GM15510 (cell line): ENCODE measurements around the gene CNN1.

Experiments
- POLR2A ChIP-seq: IDR thresholded peaks from 3 replicates; pipeline ENCODE4 v1.6.1; 2011; ENCODE audit warnings: borderline replicate concordance; ENCODE audit not compliant: insufficient read length; ENCODE audit errors: extremely low read depth

CNN1 gene

DNA sequence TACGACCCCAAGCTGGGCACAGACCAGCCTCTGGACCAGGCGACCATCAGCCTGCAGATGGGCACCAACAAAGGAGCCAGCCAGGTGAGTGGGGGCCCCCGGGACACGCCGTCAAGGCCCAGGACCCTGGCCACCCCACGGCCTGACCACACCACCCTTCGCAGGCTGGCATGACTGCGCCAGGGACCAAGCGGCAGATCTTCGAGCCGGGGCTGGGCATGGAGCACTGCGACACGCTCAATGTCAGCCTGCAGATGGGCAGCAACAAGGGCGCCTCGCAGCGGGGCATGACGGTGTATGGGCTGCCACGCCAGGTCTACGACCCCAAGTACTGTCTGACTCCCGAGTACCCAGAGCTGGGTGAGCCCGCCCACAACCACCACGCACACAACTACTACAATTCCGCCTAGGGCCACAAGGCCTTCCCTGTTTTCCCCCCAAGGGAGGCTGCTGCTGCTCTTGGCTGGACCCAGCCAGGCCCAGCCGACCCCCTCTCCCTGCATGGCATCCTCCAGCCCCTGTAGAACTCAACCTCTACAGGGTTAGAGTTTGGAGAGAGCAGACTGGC, 10.8 kb downstream of the CNN1 start:
- no peak for TF ChIP-seq POLR2A

DNA sequence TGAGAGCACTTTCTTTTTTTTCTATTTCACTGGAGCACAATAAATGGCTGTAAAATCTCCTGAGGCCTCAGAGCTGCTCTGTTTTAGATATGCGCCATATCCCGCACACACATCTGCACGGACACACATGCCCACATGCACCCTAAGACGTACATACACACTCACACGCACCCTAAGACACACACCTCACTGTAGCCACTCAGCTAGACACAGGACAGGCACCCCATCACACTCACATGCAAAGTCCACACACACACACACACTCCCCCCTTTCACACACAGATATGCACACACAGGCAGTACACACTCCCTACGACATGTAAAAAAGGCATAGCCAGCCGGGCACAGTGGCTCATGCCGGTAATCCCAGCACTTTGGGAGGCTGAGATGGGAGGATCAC, 11.6 kb downstream of the CNN1 start:
- TF ChIP-seq POLR2A, result no peak

DNA sequence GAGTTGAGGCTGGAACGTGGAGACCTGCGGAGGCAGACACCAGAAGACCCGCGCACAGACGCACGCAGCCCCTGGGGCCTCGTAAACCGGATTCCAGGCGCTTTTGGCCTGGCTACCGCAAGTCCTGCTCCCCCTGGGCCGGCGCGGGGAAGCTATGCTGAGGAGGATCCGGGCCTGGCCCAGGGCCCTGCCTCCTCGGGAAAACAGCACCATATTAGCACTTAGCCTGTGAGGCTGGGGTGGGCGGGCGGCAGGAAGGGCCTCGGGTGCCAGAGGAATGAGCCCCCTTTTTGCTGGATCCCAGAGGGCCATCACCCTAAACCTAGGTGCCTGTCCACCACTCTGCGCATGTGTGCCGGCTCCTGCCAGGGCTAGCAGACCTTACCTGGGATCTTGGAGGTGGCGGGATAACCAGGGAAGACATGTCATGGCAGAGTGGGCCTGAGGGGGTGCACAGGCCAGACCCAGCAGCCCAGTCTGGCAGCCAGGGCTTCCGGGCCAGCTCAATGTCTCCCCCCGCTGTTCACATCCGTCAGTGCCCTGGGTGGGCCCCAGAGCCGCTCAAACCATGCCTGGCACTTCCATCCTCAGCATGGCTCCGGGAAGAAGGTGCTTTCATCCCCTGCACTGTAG, 13.1 kb downstream of the CNN1 start:
- no peak for TF ChIP-seq POLR2A

DNA sequence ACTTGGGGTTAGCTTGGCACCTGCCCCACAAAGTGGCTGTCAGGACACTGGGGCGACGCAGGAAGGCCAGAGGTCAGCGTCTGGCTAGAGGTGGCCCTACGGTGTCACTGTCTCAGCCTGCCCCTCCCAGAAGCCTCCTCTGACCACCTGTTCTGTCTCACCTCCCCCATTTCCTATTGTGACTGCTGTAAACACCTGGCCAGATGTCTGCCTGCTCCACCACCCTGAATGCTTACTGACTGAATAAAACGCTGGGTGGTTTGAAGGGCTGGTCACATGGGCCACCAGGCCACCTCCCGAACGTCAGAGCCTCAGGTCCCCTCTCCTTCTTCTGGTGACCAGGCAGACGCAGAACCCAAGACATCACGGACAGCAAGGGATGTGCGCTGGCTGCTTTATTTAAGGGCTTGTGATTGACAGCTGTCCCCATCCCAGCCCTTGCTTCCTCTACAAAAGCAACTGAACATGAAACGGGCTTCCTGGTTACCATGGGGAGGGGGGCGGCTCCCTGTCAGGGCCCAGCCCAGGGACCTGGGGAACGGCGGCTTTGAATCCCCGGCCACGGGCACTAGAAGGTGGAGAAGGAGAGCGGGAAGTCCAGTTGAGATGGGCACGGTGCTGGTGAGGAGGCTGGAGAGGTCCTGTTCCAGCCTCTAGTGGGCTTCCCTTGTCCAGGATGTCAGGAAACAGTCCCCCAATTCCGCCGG, 14.2 kb downstream of the CNN1 start:
- TF ChIP-seq POLR2A, result no peak

DNA sequence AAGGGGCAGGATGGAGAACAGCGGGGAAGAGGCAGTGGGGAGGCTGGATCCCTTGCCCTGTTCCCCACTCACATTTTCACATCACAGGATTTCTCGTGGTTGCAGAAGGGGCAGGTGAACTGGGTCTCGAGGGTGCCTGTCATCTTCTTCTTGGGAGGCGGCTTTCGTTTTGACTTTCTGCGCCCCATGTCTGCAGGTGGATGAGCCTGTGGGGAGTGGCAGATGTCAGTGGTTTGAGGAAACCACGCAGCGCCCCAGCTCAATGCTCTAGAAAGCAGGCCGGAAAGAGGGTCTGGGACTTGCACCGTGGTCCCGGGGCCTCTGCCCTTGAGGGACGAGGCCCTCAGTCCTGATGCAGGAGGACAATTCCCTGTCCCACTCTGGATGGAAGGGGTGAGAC, 15.5 kb downstream of the CNN1 start:
- TF ChIP-seq POLR2A, result no peak

DNA sequence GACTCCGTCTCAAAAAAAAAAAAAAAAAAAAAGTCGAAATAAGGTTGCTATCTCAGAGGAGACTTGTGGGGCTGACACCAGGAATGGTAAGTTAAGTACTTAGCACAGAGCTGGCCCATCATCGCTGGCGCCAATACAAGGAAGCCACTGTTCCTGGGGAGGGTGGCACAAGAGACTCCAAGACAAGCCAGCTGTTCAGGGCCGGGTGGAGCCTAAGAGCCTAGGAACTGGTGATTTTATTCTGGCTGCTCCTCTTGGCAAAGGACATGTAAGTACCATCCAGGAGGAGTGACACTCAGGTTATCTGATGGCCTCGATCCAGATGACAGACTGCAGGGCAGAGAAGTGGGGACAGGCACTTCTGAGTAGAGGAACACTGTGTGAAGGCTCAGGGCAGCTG, 16.6 kb downstream of the CNN1 start:
- no peak for TF ChIP-seq POLR2A

DNA sequence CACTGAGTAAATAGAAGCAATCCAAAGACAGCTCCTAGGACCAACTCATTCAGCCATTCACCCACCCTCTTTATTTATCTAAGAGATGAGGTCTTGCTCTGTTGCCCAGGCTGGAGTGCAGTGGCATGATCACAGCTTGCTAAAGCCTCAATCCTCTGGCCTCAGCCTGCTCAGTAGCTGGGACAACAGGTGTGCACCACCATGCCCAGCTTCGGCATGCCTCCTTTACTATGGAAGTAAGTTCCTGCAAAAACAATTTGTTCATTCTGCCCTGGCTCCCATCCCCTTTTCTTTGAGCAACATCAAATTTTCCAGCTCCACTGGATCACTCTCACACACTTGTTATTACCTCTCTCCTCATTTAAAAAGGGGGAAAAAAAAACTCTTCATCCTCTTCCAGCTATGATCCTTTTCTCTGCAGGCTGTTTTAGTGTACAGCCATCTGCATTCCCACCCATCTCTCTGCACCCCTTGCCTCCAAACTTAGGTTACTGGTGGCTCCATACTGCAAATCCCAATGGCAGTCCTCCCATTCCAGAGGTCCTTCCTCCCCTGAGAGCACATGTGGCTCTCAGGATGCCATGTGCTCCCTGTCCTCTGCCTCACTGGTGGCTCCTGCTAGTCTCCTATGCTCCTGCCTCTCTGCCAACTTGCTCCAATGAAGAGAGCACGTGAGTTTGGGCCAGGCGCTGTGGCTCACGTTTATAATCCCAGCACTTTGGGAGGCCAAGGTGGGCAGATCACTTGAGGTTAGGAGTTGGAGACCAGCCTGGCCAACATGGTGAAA, 18.2 kb downstream of the CNN1 start:
- no peak for TF ChIP-seq POLR2A

DNA sequence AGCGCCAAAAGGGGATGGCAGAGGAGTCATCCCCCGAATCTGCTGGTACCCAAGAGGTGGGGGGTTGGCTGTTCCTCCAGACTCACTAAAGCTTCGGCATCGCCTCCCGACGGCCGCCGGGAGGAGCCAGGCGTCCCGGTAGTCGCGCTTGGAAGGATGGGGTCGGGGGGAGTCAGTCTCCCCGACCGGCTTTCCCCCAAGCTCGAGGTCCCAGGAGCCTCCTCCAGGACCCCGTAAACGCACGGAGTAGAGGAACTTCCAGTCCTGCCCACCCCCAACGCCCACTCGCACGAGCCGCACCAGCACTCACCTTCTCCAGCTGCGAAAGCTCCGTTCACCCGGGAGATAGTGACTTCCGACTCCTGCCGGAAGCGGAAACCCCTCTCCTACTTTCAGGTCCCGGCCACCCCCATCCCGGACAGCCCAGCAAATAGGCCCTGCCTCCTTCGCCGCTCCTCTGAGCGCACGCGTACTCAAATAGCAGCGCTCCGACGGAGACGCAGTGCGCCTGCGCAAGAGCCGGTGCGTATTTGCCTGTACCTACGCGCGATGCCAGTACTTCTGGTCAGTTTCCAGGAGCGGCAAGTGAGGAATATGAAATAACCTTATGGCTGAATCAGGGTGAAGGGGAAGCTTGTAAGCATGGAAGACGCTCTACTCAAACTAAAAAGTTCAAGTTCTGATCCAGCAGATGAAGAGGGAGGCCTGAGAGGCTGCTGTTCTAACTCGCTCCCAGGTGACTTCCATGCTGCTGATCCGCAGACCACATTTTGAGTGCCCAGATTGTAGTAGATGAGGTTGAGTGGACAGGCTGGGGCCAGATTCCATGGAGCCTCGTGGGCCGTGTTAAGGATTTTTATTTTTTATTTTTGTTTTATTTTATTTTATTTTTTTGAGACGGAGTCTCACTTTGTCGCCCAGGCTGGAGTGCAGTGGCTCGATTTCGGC, 20.5 kb downstream of the CNN1 start, which contains the start of gene ELOF1:
ELOF1 (minus strand) TSS at position 350 of the 948 bp plus-strand sequence. CDS start 4,883 bp downstream, outside the sequence.
- TF ChIP-seq POLR2A, result peak; percentile 81

DNA sequence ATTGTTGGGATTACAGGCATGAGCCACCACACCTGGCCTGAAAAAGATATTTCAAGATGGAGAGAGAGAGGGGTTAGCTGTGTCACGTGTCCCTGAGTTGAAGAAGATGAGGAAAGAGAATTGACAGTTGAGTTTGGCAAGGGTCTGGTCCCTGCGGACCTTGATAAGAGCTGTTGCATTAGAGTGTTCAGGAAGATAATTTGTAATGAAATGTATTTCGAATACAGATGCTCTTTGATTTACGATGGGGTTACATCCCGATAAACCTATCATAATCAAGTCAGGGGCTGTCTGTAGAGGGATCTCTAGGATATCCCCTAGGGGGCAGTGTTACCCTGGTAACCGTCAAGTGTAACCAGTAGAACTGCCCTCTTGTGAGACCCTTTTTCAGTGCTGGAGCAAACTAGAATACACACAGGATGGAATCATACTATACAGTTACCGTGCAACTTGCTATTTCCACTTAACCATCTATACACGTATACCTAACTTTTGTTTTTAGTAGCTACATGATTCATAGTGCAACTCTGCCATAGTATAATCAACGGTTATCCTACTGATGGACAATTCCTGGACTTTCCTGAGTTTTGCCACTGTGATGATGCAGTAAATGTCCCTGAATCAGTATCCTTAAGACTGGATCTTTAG, 21.9 kb downstream of the CNN1 start:
- no peak for TF ChIP-seq POLR2A

DNA sequence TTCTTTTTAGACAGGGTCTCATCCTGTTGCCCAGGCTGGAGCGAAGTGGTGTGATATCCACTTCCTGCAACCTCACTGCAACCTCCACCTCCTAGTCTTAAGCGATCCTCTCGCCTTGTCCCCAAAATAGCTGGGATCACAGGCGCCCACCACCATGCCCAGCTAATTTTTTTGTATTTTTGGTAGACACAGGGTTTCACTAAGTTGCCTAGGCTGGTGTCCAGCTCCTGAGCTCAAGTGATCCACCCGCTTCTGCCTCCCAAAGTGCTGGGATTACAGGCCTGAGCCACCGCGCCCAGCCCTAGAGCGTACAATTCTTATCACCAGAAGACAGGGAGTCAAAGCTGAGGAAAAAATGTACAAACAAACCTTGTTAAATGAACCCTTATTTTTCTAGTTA, 24.9 kb downstream of the CNN1 start:
- TF ChIP-seq POLR2A, result no peak

DNA sequence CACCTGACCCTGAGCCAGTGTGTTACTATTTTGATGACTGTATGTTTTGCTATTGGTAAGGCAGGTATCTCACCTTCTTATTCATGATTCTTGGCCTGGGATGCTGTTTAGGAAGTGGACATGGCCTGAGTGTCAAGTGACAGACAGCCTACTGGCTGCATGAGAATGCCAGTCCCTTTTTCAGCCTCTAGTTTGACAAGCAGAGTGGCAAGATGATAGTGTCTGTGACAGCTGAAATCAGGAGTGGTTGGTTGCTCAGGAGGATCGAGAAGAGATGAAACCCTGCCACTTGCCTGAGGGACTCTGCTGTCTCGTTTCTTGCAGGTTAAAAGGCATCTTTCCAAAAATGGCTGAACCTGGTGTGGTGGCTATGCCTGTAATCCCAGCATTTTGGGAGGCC, 27.5 kb downstream of the CNN1 start:
- no peak for TF ChIP-seq POLR2A

DNA sequence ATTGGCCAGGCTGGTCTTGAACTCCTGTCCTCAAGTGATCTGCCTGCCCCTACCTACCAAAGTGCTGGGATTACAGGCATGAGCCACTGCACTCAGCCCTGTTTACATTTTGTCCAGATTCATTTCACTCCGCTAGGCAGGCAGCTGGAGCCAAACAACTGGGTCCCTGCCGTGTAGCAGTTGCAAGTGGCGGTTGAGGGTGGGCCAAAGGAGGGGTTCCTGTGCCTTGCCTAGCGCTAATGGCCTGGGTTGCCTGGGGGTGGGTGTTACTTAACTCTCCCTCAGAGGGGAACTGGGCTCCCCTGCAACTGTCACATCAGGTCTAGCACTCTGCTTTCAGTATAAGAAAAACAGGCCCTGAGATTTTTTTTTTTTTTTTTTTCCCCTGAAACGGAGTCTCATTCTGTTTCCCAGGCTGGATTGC, 31.4 kb downstream of the CNN1 start:
- TF ChIP-seq POLR2A, result no peak

DNA sequence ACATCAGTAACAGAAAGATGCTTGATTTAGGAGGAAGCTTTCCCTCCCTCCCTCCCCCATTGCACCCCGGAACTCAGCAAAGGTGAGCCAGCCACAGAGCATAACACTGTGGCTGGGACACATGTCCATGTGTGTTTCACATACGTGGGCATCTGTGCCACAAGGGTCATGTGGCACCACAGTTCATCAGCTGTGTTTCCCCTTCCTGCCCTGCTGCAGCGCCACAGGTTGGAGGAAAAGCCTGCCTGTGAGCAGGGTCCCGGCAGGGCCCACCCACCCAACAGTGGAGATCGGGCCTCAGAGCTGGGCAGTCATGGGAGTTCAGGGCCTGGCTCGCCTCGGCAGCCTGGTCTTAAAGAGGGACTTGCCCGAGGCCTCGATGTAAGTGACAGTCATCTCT, 36.0 kb downstream of the CNN1 start:
- no peak for TF ChIP-seq POLR2A

DNA sequence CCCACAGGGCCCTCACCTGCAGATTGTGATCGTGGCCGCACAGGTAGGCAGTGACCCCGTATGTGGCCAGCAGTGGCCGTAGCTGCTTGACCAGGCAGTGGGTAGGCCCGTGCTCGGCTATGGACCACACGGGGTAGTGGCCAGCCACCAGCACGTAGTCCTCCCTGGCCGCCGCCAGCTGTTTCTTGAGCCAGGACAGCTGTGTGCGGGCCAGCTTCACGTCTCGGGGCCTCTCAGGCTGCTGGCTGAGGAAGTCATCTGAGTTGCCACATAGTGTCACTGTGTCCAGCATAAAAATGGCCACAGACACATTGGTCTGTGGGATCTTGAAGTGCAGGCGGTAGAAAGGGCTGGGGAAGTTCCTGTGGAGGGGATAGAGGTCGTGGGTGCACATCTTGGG, 37.6 kb downstream of the CNN1 start:
- TF ChIP-seq POLR2A, result no peak
